HEK293 (cell line): ENCODE results near the gene FOXC1.

Experiments
- MZF1 ChIP-seq: fragments of 450-650 bp; formaldehyde crosslinking; IDR thresholded peaks from 2 replicates; pipeline ENCODE4 v1.5.1; 2017; ENCODE audit warnings: missing biosample characterization, missing genetic modification characterization, borderline replicate concordance
- SETDB1 ChIP-seq: IDR thresholded peaks from one replicate; pipeline ENCODE4 v1.6.1; 2017; ENCODE audit warnings: mild to moderate bottlenecking, low read length, moderate library complexity, mixed read lengths; ENCODE audit not compliant: insufficient read length
- YY1 ChIP-seq: fragments of 450-650 bp; formaldehyde crosslinking; IDR thresholded peaks from 2 replicates; pipeline ENCODE4 v1.5.1; 2018; ENCODE audit warnings: missing biosample characterization, missing genetic modification characterization
- ZBTB17 ChIP-seq: fragments of 450-650 bp; formaldehyde crosslinking; IDR thresholded peaks from 2 replicates; pipeline ENCODE4 v1.5.1; 2016; ENCODE audit warnings: missing biosample characterization, missing genetic modification characterization
- ZBTB21 ChIP-seq: fragments of 450-650 bp; formaldehyde crosslinking; IDR thresholded peaks from 2 replicates; pipeline ENCODE4 v1.5.1; 2017; ENCODE audit warnings: missing biosample characterization, missing genetic modification characterization
- ZBTB7A ChIP-seq: fragments of 450-650 bp; formaldehyde crosslinking; IDR thresholded peaks from 2 replicates; pipeline ENCODE4 v1.5.1; 2016; ENCODE audit warnings: low read depth, missing biosample characterization, missing genetic modification characterization
- ZNF121 ChIP-seq: fragments of 450-650 bp; formaldehyde crosslinking; IDR thresholded peaks from 2 replicates; pipeline ENCODE4 v1.5.1; 2016; ENCODE audit warnings: missing biosample characterization, missing genetic modification characterization
- ZNF138 ChIP-seq: fragments of 450-650 bp; formaldehyde crosslinking; IDR thresholded peaks from 2 replicates; pipeline ENCODE4 v1.5.1; 2016; ENCODE audit warnings: missing biosample characterization, missing genetic modification characterization, borderline replicate concordance
- ZNF221 ChIP-seq: fragments of 450-650 bp; formaldehyde crosslinking; IDR thresholded peaks from 2 replicates; pipeline ENCODE4 v1.5.1; 2017; ENCODE audit warnings: missing biosample characterization, missing genetic modification characterization, borderline replicate concordance
- ZNF610 ChIP-seq: fragments of 450-650 bp; formaldehyde crosslinking; IDR thresholded peaks from 2 replicates; pipeline ENCODE4 v1.5.1; 2016; ENCODE audit warnings: missing biosample characterization, missing genetic modification characterization, borderline replicate concordance
- TF ChIP-seq, protein P1 (sequence below): fragments of 450-650 bp; formaldehyde crosslinking; IDR thresholded peaks from 2 replicates; pipeline ENCODE4 v1.5.1; 2016; ENCODE audit warnings: missing biosample characterization, missing genetic modification characterization
- TF ChIP-seq, protein P2 (sequence below): fragments of 450-650 bp; formaldehyde crosslinking; IDR thresholded peaks from 2 replicates; pipeline ENCODE4 v1.5.1; 2017; ENCODE audit warnings: missing biosample characterization, missing genetic modification characterization

DNA sequence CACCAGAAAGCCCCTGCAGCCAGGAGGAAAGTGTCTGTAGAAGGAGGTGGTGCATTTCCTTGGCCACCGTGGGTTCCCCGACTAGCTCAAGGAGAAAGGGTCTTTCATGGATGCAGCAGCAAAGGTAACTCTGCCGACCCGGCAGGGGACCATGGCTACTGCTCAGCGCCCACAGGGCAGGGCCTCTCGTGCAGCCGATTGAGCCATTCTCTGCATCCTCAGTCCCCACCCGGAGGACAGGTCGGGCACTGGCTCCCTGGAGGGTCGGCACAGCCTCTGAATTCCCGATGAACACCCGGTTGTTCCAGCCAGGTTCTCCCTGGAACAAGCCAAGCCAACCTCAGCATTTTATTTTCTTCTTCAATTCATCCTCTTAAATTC lies 24.1 kb upstream of the FOXC1 start:
- TF ChIP-seq SETDB1 (no peak), ZBTB7A (no peak), ZBTB17 (no peak), ZNF610 (tag by site-specific recombination) (no peak), ZBTB21 (tag by site-specific recombination) (no peak), ZNF221 (tag by site-specific recombination) (no peak), ZNF121 (no peak), ZNF138 (tag by site-specific recombination) (no peak), YY1 (tag by site-specific recombination) (no peak), MZF1 (no peak)
- TF ChIP-seq, protein P1, sequence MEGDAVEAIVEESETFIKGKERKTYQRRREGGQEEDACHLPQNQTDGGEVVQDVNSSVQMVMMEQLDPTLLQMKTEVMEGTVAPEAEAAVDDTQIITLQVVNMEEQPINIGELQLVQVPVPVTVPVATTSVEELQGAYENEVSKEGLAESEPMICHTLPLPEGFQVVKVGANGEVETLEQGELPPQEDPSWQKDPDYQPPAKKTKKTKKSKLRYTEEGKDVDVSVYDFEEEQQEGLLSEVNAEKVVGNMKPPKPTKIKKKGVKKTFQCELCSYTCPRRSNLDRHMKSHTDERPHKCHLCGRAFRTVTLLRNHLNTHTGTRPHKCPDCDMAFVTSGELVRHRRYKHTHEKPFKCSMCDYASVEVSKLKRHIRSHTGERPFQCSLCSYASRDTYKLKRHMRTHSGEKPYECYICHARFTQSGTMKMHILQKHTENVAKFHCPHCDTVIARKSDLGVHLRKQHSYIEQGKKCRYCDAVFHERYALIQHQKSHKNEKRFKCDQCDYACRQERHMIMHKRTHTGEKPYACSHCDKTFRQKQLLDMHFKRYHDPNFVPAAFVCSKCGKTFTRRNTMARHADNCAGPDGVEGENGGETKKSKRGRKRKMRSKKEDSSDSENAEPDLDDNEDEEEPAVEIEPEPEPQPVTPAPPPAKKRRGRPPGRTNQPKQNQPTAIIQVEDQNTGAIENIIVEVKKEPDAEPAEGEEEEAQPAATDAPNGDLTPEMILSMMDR, result no peak
- TF ChIP-seq, protein P2, sequence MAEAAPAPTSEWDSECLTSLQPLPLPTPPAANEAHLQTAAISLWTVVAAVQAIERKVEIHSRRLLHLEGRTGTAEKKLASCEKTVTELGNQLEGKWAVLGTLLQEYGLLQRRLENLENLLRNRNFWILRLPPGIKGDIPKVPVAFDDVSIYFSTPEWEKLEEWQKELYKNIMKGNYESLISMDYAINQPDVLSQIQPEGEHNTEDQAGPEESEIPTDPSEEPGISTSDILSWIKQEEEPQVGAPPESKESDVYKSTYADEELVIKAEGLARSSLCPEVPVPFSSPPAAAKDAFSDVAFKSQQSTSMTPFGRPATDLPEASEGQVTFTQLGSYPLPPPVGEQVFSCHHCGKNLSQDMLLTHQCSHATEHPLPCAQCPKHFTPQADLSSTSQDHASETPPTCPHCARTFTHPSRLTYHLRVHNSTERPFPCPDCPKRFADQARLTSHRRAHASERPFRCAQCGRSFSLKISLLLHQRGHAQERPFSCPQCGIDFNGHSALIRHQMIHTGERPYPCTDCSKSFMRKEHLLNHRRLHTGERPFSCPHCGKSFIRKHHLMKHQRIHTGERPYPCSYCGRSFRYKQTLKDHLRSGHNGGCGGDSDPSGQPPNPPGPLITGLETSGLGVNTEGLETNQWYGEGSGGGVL (tag by site-specific recombination), result no peak
